GM10266 (cell line): ENCODE measurements around the gene ELN.

Source experiments
- DNase-seq: peaks from one replicate; pipeline ENCODE4 v3.0.0; 2012; ENCODE audit errors: extremely low spot score
- CTCF ChIP-seq: IDR thresholded peaks from 2 replicates; pipeline ENCODE4 v1.5.1; 2012; ENCODE audit warnings: mild to moderate bottlenecking, low read depth; ENCODE audit not compliant: control insufficient read depth, insufficient read depth; ENCODE audit errors: missing control alignments

Gene ELN

GRCh38 chr7:73985737-73986141 lies 42.2 kb upstream of the ELN start:
- TF ChIP-seq CTCF = no peak
- no peak for DNase-seq

GRCh38 chr7:73986158-73986631 lies 41.8 kb upstream of the ELN start:
- TF ChIP-seq CTCF = no peak
- DNase-seq = no peak

- no peak for DNase-seq
- no peak for TF ChIP-seq CTCF
These were observed 40.7 kb upstream of the ELN start for GRCh38 chr7:73987298-73987697.

- no peak for TF ChIP-seq CTCF
- no peak for DNase-seq
These were observed 39.8 kb upstream of the ELN start for GRCh38 chr7:73988197-73988596.

GRCh38 chr7:73991522-73992100 lies 36.4 kb upstream of the ELN start:
- no peak for TF ChIP-seq CTCF
- DNase-seq = no peak

GRCh38 chr7:73992101-73992562 lies 35.8 kb upstream of the ELN start:
- TF ChIP-seq CTCF = no peak
- no peak for DNase-seq

GRCh38 chr7:73994023-73994422 lies 34.0 kb upstream of the ELN start:
- no peak for TF ChIP-seq CTCF
- no peak for DNase-seq
